DND-41 (cell line): ENCODE results near the gene KRT9.

Experiments
- CTCF ChIP-seq: IDR thresholded peaks from 2 replicates; pipeline ENCODE4 v1.5.1; 2012; ENCODE audit warnings: borderline replicate concordance, low read length, moderate library complexity, mild to moderate bottlenecking; ENCODE audit not compliant: poor library complexity, severe bottlenecking; ENCODE audit errors: extremely low read depth
- EZH2 ChIP-seq: IDR thresholded peaks from 3 replicates; pipeline ENCODE4 v1.6.1; 2012; ENCODE audit warnings: borderline replicate concordance, low read depth, mild to moderate bottlenecking, moderate library complexity, low read length, inconsistent platforms; ENCODE audit not compliant: severe bottlenecking

- no peak for TF ChIP-seq CTCF
- no peak for TF ChIP-seq EZH2
Measured at GRCh38 chr17:41523787-41524186, 48.1 kb downstream of the KRT9 start.
